ENCODE results near the gene SUPT16H. TPM values are rescaled to one million over a fixed set of nuclear protein-coding genes. Genes with fewer than 3 reads are reported as not detected.

Gene SUPT16H
- total and polyA plus RNA-seq, 2 donors (not counting 1 experiment from before 2014, with no cell fraction given) = 28.3 to 78.3 TPM

- Mint-ChIP-seq H3K4me3 (no peak overlapping the region), H3K9me3 (ENCODE audit: insufficient read depth) (no peaks in the 10 kb centered on the region), H3K27me3 (no peaks in the 10 kb centered on the region), H3K4me1 (no peaks in the 10 kb centered on the region), H3K27ac (no peak overlapping the region)
- H4K20me1 ChIP-seq (ENCODE audit: control insufficient read depth, insufficient read depth, low read length, poor library complexity, severe bottlenecking) = peaks cover 4% of the 10 kb centered on the region
- H3K27ac ChIP-seq (ENCODE audit: low read length in 2 of 2) = no peak overlapping the region
- TF ChIP-seq, protein P1, sequence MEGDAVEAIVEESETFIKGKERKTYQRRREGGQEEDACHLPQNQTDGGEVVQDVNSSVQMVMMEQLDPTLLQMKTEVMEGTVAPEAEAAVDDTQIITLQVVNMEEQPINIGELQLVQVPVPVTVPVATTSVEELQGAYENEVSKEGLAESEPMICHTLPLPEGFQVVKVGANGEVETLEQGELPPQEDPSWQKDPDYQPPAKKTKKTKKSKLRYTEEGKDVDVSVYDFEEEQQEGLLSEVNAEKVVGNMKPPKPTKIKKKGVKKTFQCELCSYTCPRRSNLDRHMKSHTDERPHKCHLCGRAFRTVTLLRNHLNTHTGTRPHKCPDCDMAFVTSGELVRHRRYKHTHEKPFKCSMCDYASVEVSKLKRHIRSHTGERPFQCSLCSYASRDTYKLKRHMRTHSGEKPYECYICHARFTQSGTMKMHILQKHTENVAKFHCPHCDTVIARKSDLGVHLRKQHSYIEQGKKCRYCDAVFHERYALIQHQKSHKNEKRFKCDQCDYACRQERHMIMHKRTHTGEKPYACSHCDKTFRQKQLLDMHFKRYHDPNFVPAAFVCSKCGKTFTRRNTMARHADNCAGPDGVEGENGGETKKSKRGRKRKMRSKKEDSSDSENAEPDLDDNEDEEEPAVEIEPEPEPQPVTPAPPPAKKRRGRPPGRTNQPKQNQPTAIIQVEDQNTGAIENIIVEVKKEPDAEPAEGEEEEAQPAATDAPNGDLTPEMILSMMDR (IDR thresholded peaks at IDR 0.05) = no peak
- no peak for TF ChIP-seq EZH2 (IDR thresholded peaks at IDR 0.05; ENCODE audit: borderline replicate concordance, insufficient read depth, low read depth, low read length, poor library complexity, severe bottlenecking)
- H3K36me3 ChIP-seq (replicated peaks in 1 of 2; ENCODE audit: control extremely low read depth in 1 of 2, control insufficient read depth in 1 of 2, extremely low read depth in 1 of 2, insufficient read depth in 2 of 2, low read length in 1 of 2) = peaks cover 26 to 97% of the 10 kb centered on the region in 2 experiments
- no peaks in the 10 kb centered on the region for H3K9me3 ChIP-seq (ENCODE audit: control extremely low read depth in 1 of 3, control insufficient read depth in 2 of 3, insufficient read depth in 1 of 3, low read length in 2 of 3)
- H3K4me2 ChIP-seq (replicated peaks; ENCODE audit: low read depth, low read length, poor library complexity, severe bottlenecking) = no peak overlapping the region
- H3K9ac ChIP-seq (ENCODE audit: low read length) = no peak overlapping the region
- ATAC-seq (ENCODE audit: low read depth) (no peak), DNase-seq (no peak)
- H3K27me3 ChIP-seq (replicated peaks in 1 of 4; ENCODE audit: control extremely low read depth in 1 of 4, control insufficient read depth in 3 of 4, insufficient read depth in 4 of 4, low read length in 3 of 4) = no peaks in the 10 kb centered on the region
- H3K4me1 ChIP-seq (ENCODE audit: control insufficient read depth in 2 of 2, insufficient read depth in 2 of 2, low read length in 2 of 2) = no peaks in the 10 kb centered on the region
- H3K4me3 ChIP-seq (ENCODE audit: control extremely low read depth in 1 of 5, extremely low read depth in 1 of 5, insufficient read depth in 1 of 5, low read depth in 2 of 5, low read length in 4 of 5) = no peak overlapping the region
- ChIA-PET CTCF (no interaction called here), POLR2A (no interaction called here)
- H2AFZ ChIP-seq (ENCODE audit: insufficient read depth, low read depth, low read length, poor library complexity, severe bottlenecking) = no peak overlapping the region
- intact Hi-C loops (cut with micrococcal nuclease) = loop anchor here (5.0 kb wide), 1 partner anchor 153 kb away; no protein-coding TSS in a partner anchor
- no CpG with 5 or more reads among the region's 1 CpG for WGBS (ENCODE audit: insufficient coverage)
- no peaks in the 10 kb centered on the region for H3K79me2 ChIP-seq (ENCODE audit: control insufficient read depth, insufficient read depth, low read length)
Observed at GRCh38 chr14:21395450-21395849, 11.6 kb upstream of the SUPT16H start.

DNA sequence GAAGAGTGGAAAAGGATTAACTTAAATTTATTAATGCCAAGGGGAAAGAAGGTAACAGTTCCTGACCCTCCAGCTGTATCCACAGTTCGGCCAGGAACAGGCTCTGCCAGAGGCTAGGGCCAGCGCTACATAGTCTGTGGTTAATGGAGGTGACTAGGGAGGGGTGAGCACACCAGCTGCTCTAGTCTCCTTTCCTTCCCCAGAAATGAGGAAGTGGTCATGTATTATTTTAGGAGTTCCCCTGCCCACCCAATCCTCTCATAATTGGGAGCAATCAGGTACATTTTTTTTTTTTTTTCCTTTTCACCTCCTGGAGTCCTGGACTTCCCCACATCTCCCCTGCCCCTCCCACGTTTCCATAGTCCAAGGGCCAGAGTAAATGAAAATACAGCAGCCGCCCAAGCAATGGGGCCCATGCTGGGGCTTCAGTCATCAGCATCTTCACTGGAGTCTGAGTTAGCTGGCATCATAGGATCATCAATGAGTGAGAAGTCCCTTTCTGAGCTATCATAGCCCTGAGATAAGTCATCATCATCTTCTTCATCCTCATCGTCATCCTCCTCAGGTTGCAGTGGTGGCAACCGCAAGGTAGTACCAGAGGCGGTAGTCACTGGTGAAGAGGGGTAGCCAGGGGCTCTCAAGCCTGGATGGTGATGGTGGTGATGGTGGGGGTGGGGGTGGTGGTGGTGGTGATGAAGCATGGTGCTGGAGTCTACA is 1.5 kb upstream of the SUPT16H start:
- Histone ChIP-seq H3K9me3 (ENCODE audit: control extremely low read depth in 1 of 3, control insufficient read depth in 2 of 3, insufficient read depth in 1 of 3, low read length in 2 of 3) (no peaks in the 10 kb centered on the region), H3K4me3 (ENCODE audit: control extremely low read depth in 1 of 5, extremely low read depth in 1 of 5, insufficient read depth in 1 of 5, low read depth in 2 of 5, low read length in 4 of 5) (peak overlapping the region in 4 of 5 experiments; percentile 75 to 99 (median 96)), H3K9ac (ENCODE audit: low read length) (peak overlapping the region; percentile 82), H2AFZ (ENCODE audit: insufficient read depth, low read depth, low read length, poor library complexity, severe bottlenecking) (peak overlapping the region; percentile 95), H3K4me2 (replicated peaks; ENCODE audit: low read depth, low read length, poor library complexity, severe bottlenecking) (peak overlapping the region; percentile 80), H3K27ac (ENCODE audit: low read length in 2 of 2) (peak overlapping the region; percentile 82 to 94), H3K79me2 (ENCODE audit: control insufficient read depth, insufficient read depth, low read length) (peaks cover 35% of the 10 kb centered on the region), H3K36me3 (replicated peaks in 1 of 2; ENCODE audit: control extremely low read depth in 1 of 2, control insufficient read depth in 1 of 2, extremely low read depth in 1 of 2, insufficient read depth in 2 of 2, low read length in 1 of 2) (peaks cover 1 to 12% of the 10 kb centered on the region in 2 experiments), H3K27me3 (replicated peaks in 1 of 4; ENCODE audit: control extremely low read depth in 1 of 4, control insufficient read depth in 3 of 4, insufficient read depth in 4 of 4, low read length in 3 of 4) (no peaks in the 10 kb centered on the region), H4K20me1 (ENCODE audit: control insufficient read depth, insufficient read depth, low read length, poor library complexity, severe bottlenecking) (peaks cover 11% of the 10 kb centered on the region), H3K4me1 (ENCODE audit: control insufficient read depth in 2 of 2, insufficient read depth in 2 of 2, low read length in 2 of 2) (peaks cover 20 to 26% of the 10 kb centered on the region in 2 donors)
- Mint-ChIP-seq H3K4me3 (peak overlapping the region; percentile 96), H3K27ac (peak overlapping the region; percentile 100), H3K4me1 (peaks cover 41% of the 10 kb centered on the region), H3K9me3 (ENCODE audit: insufficient read depth) (no peaks in the 10 kb centered on the region), H3K27me3 (no peaks in the 10 kb centered on the region)
- ChIA-PET CTCF (interaction anchor here (0.5 to 1.4 kb wide), 5 partner anchors 78 to 317 kb away, joined by 3 to 5 read pairs (median 3); no protein-coding TSS in a partner anchor), POLR2A (interaction anchor here (0.6 to 1.3 kb wide), 11 partner anchors 14 to 929 kb away, joined by 3 to 7 read pairs (median 4); partner anchors contain the start of gene METTL3)
- peak; percentile 26 for ATAC-seq (ENCODE audit: low read depth)
- 22% methylated on average over 2 of the region's 7 CpGs for WGBS (ENCODE audit: insufficient coverage)
- peak; percentile 75 for DNase-seq
- intact Hi-C loops (cut with micrococcal nuclease) = loop anchor here (1.0 to 2.0 kb wide), 2 partner anchors 33 to 125 kb away; no protein-coding TSS in a partner anchor
- TF ChIP-seq, protein P1 (IDR thresholded peaks at IDR 0.05) = no peak
- no peak for TF ChIP-seq EZH2 (IDR thresholded peaks at IDR 0.05; ENCODE audit: borderline replicate concordance, insufficient read depth, low read depth, low read length, poor library complexity, severe bottlenecking)
